Activated naive CD4-positive, alpha-beta T cell (primary cell): ENCODE data around the gene LGALS13.
"Not testable (repeated sequence)": the region's sequence is repeated elsewhere in the genome, so short reads cannot be mapped to it uniquely, and the experiment has no call there.

Source experiments
- DNase-seq, 4 experiments: peaks; one replicate each; lab custom pipeline; 2025; lab: John Stamatoyannopoulos, UW

Gene LGALS13

DNA sequence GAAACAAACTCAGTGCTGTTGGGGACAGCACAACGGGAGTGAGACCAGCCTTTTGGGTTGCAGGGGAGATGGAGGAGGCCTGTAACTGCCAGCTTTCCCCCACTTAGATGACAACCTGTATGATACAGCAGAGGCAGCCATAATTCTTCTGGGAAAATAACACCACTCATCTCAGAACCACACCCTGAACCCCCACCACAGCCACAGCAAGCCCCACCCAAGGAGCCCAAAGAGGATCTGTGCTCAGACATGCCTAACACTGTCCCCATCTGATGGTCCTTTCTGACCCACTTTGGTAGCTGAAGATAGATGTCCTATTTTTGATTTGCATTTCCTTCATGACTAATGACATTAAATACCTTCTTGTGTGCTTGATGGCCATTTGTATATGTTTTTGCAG is 15.4 kb downstream of the LGALS13 start:
- no peak for DNase-seq

DNA sequence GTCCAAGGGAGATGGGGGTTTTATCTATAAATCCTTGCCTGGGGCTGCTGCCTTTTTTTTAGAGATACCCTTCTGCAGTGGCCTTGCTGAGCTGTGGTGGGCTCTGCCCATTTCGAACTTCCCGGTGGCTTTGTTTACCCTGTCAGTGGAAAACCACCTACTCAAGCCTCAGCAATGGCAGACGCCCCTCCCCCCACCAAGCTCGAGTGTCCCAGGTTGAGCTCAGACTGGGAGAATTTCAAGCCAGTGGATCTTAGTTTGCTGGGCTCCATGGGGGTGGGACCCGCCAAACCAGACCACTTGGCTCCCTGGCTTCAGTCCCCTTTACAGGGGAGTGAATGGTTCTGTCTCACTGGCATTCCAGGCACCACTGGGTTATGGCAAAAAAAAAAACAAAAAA is 21.6 kb downstream of the LGALS13 start:
- DNase-seq = no peak

DNA sequence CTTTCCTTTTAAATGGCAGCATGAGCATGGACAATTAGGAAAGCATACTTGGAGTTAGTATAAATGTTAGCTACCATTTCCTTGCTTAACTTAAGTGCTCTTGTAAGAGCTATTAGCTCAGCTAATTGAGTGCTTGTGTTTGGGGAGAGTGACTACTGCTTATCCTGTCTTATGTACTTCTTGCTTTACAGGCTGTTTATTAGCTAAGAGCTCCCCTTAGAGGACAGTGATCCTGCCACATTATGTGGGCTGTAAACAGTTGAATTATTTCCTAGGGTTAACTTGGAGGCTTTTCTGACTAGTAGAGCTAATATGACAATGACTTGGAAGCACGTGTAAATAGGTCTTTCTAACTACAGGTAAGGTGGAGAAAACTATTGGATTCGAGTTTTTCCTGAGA is 25.3 kb downstream of the LGALS13 start:
- DNase-seq = not testable (repeated sequence)

DNA sequence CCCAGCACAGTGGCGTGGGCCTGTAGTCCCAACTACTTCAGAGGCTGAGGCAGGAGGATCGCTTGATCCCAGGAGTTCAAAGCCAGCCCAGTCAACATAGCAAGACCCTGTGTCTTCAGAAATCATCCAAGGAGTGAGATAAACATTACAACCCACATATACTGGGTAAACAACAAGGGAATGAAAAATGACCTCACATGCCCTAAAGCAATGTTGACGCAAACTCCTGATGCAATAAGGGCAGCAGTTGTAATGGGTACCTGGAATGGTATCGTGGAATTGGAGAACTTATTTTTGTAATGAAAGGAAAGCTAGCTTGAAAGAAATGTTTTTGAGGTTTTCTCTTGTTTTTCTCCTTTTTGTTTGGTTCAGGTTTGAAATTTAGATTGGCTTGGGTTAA is 28.9 kb downstream of the LGALS13 start:
- DNase-seq = no peak

DNA sequence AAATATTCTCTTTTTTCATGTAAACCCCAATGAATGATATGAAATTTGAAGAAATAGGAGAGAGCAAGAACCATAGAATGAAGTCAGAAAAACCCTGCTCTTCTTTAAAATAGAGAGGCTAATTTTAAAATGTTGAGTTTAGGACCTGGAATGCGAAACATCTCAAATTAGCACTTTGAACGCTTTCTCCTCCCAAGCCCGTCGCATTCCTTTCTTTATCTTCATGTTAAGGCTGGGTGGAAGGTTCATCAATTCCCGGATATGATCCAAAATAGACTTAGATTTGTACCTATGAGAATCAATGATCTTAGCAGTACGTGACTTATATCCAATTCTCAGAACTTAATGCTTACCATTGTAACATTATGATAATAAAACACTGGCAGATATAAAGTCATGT is 29.3 kb downstream of the LGALS13 start:
- no peak for DNase-seq

DNA sequence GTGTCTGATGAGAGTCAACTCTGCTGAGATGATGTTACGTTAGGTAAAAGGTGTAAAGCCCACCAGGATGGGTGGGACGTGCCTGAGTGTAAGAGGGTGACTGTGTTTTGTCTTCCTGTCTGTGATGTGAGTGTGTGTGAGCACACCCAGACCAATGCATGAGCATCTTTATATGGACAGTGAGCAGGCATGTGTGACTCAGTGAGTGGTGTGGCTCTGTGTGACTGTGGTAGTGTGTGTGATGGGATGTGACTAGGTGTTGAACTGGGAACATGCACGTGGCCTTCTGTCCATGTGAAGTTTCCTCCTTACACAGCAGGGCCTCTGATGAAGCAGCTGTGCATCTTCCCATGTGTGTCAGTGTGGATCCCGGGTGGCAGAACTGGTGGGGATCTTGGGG is 35.6 kb downstream of the LGALS13 start:
- no peak for DNase-seq

DNA sequence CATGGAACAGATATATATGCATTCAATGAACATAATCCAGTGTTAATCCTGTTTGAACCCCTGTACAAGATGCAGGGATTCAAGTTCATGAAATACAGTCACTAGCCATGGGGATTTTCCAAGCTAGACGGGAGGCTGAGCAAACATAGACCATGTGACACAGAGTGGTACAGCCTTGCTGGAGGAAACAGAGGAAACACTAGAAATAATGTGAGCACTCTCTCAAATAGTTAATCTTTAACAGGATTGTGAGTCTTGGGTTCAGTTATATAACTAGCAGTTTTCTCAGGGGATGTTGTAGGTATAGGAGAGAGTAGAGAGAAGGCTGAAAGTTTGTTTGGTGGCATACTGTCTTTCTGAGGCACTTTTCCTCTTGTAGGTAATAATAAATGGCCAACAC is 39.4 kb downstream of the LGALS13 start:
- no peak for DNase-seq

DNA sequence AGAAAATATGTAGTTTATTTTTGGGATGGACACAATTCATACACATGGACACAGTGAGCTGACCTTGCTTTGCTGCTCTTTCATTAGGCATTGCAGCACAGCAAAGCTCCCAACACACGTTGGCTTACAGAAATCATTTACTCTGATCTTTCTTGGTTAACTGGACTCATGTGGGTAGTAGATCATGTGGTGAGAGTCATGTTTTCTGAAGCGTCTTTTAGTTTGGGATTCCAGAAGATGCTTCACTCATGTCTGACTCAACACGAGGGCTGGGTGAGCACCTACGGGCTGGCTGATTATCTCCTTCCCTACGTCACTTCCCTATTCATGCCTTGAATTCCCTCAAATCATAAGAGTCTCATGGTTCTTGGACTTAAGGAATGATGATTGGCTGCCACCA is 41.3 kb downstream of the LGALS13 start:
- DNase-seq = no peak

DNA sequence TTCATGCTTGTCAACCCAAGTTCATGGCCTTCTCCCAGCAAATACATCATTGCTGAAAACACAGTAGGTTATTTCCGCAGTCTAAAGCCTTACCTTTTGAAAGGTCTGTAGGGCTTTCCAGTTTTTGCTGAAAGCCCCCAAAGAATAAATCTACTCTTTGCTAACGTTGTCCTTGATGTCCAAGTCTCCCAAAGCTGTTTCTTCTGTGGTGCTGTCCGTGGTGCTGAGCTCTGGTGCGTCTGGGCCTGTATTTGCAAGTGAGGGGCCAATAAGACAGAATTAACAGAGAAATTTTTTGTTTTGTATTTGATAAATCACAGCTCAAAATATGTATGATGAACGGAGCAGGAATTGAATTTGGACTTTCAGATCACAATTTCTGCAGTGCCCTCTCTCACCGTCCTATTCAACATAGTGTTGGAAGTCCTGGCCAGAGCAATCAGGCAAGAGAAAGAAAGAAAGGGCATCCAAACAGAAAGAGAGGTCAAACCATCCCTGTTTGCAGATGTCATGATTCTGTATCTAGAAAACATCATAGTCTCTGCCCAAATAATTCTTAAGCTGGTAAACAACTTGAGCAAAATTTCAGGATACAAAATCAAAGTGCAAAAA is 43.6 kb downstream of the LGALS13 start:
- no peak for DNase-seq

DNA sequence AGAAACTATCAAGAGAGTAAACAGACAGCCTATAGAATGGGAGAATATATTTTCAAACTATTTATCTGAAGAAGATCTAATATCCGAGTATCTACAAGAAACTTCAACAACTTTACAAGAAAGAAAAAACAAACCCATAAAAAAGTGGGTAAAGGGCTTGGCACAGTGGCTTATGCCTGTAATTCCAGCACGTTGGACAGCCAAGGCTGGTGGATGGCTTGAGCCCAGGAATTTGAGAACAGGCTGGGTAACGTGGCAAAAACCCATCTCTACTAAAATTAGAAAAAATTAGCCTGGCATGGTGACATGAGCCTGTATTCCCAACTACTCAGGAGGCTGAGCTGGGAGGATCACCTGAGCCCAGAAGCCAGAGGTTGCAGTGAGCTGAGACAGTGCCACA is 45.6 kb downstream of the LGALS13 start:
- no peak for DNase-seq

DNA sequence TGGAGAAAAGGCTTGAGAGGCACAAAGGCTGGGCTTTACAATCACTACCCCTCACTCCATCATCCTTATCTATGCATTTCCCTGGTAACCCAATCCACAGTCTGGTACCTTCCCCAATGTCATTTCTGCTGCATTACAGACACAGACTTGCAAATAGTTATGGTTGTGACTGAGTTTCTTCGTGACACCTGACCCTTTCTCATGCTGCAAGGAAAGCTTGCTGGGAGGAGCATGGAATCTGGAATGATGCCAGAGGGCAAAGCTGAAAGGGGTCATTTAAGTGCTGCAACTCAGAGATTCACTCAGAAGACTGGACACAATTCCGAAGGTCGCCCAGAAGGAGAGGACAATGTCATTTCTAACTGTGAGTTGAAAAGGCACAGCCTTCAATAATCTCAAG is 53.3 kb downstream of the LGALS13 start, which contains the start of gene LGALS16:
Gene LGALS16 (plus strand): TSS at position 301 of the 400 bp plus-strand sequence. CDS start 49 bp downstream, at position 350.
- DNase-seq = no peak
